SK-N-SH treated with all-trans-retinoic acid at 6 μM for 48 hours (cell line): ENCODE data around the gene CCL11.

Source experiments
- ATAC-seq: fragments of 200-7000 bp; cut with Tn5 transposase; 3 replicates; pipeline ENCODE4 v1.9.1; 2020; ENCODE audit warnings: mild to moderate bottlenecking, moderate library complexity
- ARNTL ChIP-seq: fragments of 450-650 bp; formaldehyde crosslinking; IDR thresholded peaks from 2 replicates; pipeline ENCODE4 v1.5.0; 2020; ENCODE audit warnings: low read depth, mild to moderate bottlenecking, moderate library complexity, borderline replicate concordance
- CSDC2 ChIP-seq: fragments of 250-450 bp; sonication (Bioruptor Pico); IDR thresholded peaks from 2 replicates; pipeline ENCODE4 v1.5.0; 2020; ENCODE audit warnings: mild to moderate bottlenecking, moderate library complexity
- CSRNP3 ChIP-seq: fragments of 250-450 bp; sonication (Bioruptor Pico); IDR thresholded peaks from 2 replicates; pipeline ENCODE4 v1.5.1; 2021; ENCODE audit warnings: mild to moderate bottlenecking, moderate library complexity
- ESRRG ChIP-seq: fragments of 250-450 bp; sonication (Bioruptor Pico); IDR thresholded peaks from 2 replicates; pipeline ENCODE4 v1.6.1; 2021; ENCODE audit warnings: mild to moderate bottlenecking
- GLIS3 ChIP-seq: fragments of 250-450 bp; sonication (Bioruptor Pico); IDR thresholded peaks from 2 replicates; pipeline ENCODE4 v1.5.0; 2020; ENCODE audit warnings: mild to moderate bottlenecking, moderate library complexity
- SNAI2 ChIP-seq: fragments of 250-450 bp; sonication (Bioruptor Pico); IDR thresholded peaks from 2 replicates; pipeline ENCODE4 v1.5.0; 2020; ENCODE audit warnings: mild to moderate bottlenecking, moderate library complexity
- TSHZ2 ChIP-seq: fragments of 250-450 bp; sonication (Bioruptor Pico); IDR thresholded peaks from 2 replicates; pipeline ENCODE4 v1.5.0; 2020; ENCODE audit warnings: mild to moderate bottlenecking, moderate library complexity
- ZC3H10 ChIP-seq: fragments of 250-450 bp; sonication (Bioruptor Pico); IDR thresholded peaks from 2 replicates; pipeline ENCODE4 v1.5.1; 2021; ENCODE audit warnings: mild to moderate bottlenecking, moderate library complexity
- ZFP3 ChIP-seq: fragments of 250-450 bp; sonication (Bioruptor Pico); IDR thresholded peaks from 2 replicates; pipeline ENCODE4 v1.5.0; 2020; ENCODE audit warnings: mild to moderate bottlenecking, moderate library complexity
- ZNF70 ChIP-seq: fragments of 450-650 bp; formaldehyde crosslinking; IDR thresholded peaks from 2 replicates; pipeline ENCODE4 v1.5.0; 2020; ENCODE audit warnings: mild to moderate bottlenecking, moderate library complexity
- ZNF8 ChIP-seq: fragments of 450-650 bp; formaldehyde crosslinking; IDR thresholded peaks from 2 replicates; pipeline ENCODE4 v1.5.0; 2020; ENCODE audit warnings: mild to moderate bottlenecking, moderate library complexity
- TF ChIP-seq, protein P1 (sequence below): fragments of 250-450 bp; sonication (Bioruptor Pico); IDR thresholded peaks from 2 replicates; pipeline ENCODE4 v1.8.0; 2021; ENCODE audit warnings: low read depth, mild to moderate bottlenecking, moderate library complexity, borderline replicate concordance
- TF ChIP-seq, protein P2 (sequence below): fragments of 250-450 bp; sonication (Bioruptor Pico); IDR thresholded peaks from 2 replicates; pipeline ENCODE4 v1.5.1; 2020; ENCODE audit warnings: low read depth, mild to moderate bottlenecking, moderate library complexity

CCL11 gene

GRCh38 chr17:34313164-34313563, 27.6 kb downstream of the CCL11 start (continued):
- TF ChIP-seq, protein P1, sequence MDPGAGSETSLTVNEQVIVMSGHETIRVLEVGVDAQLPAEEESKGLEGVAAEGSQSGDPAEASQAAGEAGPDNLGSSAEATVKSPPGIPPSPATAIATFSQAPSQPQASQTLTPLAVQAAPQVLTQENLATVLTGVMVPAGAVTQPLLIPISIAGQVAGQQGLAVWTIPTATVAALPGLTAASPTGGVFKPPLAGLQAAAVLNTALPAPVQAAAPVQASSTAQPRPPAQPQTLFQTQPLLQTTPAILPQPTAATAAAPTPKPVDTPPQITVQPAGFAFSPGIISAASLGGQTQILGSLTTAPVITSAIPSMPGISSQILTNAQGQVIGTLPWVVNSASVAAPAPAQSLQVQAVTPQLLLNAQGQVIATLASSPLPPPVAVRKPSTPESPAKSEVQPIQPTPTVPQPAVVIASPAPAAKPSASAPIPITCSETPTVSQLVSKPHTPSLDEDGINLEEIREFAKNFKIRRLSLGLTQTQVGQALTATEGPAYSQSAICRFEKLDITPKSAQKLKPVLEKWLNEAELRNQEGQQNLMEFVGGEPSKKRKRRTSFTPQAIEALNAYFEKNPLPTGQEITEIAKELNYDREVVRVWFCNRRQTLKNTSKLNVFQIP: no peak
- TF ChIP-seq ZFP3 (no peak), ARNTL (CRISPR knock-in tag) (no peak), TSHZ2 (CRISPR knock-in tag) (no peak)

DNA sequence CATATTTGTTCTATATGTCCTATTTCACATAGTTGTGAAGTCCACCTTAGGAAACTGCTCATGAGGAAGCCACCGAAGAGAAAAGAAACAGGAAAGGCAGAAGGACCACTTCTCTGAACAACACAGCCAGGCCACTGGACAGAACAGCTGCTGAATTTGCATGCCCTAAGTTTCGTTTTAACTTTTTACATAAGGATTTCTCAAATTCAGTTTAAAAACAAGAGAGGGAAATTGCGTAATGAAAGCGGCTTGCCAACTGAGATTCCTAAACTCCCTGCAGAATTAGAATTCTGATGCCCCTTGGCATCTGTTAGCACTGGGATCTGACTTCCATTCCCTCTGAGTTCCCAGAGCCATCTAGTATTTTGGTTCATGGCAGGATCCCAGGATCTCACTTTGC, 28.7 kb downstream of the CCL11 start:
- no peak for TF ChIP-seq GLIS3 (CRISPR knock-in tag)
- no peak for TF ChIP-seq TSHZ2 (CRISPR knock-in tag)
- no peak for TF ChIP-seq CSDC2
- TF ChIP-seq, protein P2, sequence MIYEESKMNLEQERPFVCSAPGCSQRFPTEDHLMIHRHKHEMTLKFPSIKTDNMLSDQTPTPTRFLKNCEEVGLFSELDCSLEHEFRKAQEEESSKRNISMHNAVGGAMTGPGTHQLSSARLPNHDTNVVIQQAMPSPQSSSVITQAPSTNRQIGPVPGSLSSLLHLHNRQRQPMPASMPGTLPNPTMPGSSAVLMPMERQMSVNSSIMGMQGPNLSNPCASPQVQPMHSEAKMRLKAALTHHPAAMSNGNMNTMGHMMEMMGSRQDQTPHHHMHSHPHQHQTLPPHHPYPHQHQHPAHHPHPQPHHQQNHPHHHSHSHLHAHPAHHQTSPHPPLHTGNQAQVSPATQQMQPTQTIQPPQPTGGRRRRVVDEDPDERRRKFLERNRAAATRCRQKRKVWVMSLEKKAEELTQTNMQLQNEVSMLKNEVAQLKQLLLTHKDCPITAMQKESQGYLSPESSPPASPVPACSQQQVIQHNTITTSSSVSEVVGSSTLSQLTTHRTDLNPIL (CRISPR knock-in tag): no peak
- no peak for ATAC-seq

DNA sequence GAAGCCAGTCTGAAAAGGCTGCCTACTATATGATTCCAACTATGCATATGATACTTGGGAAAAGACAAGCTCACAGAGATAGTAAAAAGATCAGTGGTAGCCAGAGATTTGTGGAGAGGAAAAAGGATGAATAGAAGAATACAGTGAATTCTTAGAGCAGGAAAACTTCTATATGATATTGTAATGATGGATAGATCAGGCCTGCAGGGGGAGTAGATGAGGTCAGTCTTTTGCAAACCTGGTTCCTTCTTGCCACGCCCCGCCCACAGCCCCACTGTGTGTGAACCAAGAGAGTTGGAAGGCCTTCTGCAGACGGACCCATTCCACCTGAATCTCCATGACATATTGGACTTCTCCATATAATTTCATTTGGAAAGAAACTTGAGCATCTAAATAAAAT, 32.9 kb downstream of the CCL11 start:
- no peak for ATAC-seq
- TF ChIP-seq ZFP3 (no peak), ZNF70 (CRISPR knock-in tag) (no peak), CSRNP3 (CRISPR knock-in tag) (no peak), SNAI2 (no peak), ESRRG (CRISPR knock-in tag) (no peak), ZC3H10 (CRISPR knock-in tag) (no peak), ZNF8 (CRISPR knock-in tag) (no peak)
- TF ChIP-seq, protein P1: no peak

DNA sequence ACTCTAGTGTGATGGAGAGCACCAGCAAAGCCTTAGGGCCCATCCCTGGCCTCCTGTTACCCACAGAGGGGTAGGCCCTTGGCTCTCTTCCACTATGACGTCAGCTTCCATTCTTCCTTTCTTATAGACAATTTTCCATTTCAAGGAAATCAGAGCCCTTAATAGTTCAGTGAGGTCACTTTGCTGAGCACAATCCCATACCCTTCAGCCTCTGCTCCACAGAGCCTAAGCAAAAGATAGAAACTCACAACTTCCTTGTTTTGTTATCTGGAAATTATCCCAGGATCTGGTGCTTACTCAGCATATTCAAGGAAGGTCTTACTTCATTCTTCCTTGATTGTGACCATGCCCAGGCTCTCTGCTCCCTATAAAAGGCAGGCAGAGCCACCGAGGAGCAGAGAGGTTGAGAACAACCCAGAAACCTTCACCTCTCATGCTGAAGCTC, 33.5 kb downstream of the CCL11 start, which contains the start of gene CCL8:
Gene CCL8, plus strand, starts transcription at position 397 of the 445 bp plus-strand sequence. CDS start 67 bp downstream, outside the sequence.
- TF ChIP-seq ESRRG (CRISPR knock-in tag) (no peak), SNAI2 (no peak), ARNTL (CRISPR knock-in tag) (no peak), ZFP3 (no peak), TSHZ2 (CRISPR knock-in tag) (no peak), CSRNP3 (CRISPR knock-in tag) (no peak)
- TF ChIP-seq, protein P1: no peak

More for the DNA sequence above, 33.5 kb downstream of the CCL11 start, which contains the start of gene CCL8:
- no peak for ATAC-seq
